HCT116 (cell line): ENCODE results near the gene SCOC. TPM values are rescaled to one million over a fixed set of nuclear protein-coding genes. Genes with fewer than 3 reads are reported as not detected.
A peak's percentile ranks its signal among the peaks of the same experiment; 100 is the strongest.

Source experiments
- ATAC-seq: fragments of 200-7000 bp; cut with Tn5 transposase; 2 replicates; pipeline ENCODE4 v1.9.1; 2020; ENCODE audit warnings: mild to moderate bottlenecking, moderate library complexity
- Bru-seq: library from RNA; stranded (reverse); fragments of 400-500 nt; gene quantifications from one replicate; lab custom pipeline; 2021; lab: Mats Ljungman, UMichigan
- BruChase-seq, 2 experiments: library from RNA; stranded (reverse); fragments of 400-500 nt; gene quantifications; one replicate each; lab custom pipeline; 2021; lab: Mats Ljungman, UMichigan
- BruUV-seq: library from RNA; stranded (reverse); fragments of 400-500 nt; replicated peaks from 2 replicates; lab custom pipeline; 2021; lab: Mats Ljungman, UMichigan
- CTCF ChIA-PET: fragments of 300-600 bp; sonication (Branson Sonifier 250); formaldehyde crosslinking; loops from one replicate; lab custom pipeline; 2021; ENCODE audit warnings: antibody characterized with exemption; lab: Charles Lee
- POLR2A ChIA-PET: fragments of 300-600, 350-600 bp; sonication (Branson Sonifier 250); formaldehyde crosslinking; loops from one replicate; lab custom pipeline; 2021; ENCODE audit warnings: antibody characterized with exemption; lab: Charles Lee
- RAD21 ChIA-PET, 2 experiments: fragments of 300-600 bp; sonication (Branson Sonifier 250); formaldehyde crosslinking; loops; one replicate each; lab custom pipeline; 2023; ENCODE audit warnings: low total read pairs in 2 of 2; ENCODE audit not compliant: uncharacterized antibody in 2 of 2, unreplicated experiment in 2 of 2, low non-redundant PET in 1 of 2; lab: Charles Lee
- DNase-seq: peaks from one replicate; pipeline ENCODE4 v3.0.0-alpha.2; 2010; ENCODE audit warnings: low read depth, low spot score
- H2AFZ ChIP-seq: fragments of 200-600 bp; shearing (Covaris generic), sonication (generic); 2 replicates; pipeline ENCODE4 v1.6.1; 2017; ENCODE audit warnings: low read depth, mixed run types, mixed read lengths, antibody characterized with exemption, low read length; ENCODE audit not compliant: poor library complexity, severe bottlenecking
- H3K27ac ChIP-seq: 2 replicates; pipeline ENCODE4 v1.5.1; 2012; ENCODE audit warnings: low read depth, low read length
- H3K27me3 ChIP-seq: fragments of 200-600 bp; sonication (generic); 2 replicates; pipeline ENCODE4 v1.6.1; 2016; ENCODE audit warnings: mixed run types, low read length, mixed read lengths; ENCODE audit not compliant: insufficient read depth
- H3K36me3 ChIP-seq, 2 experiments: fragments of 200-500 bp in 1 of 2; fragments of 200-600 bp in 1 of 2; sonication (Bioruptor generic) in 1 of 2; sonication (generic) in 1 of 2; 2 replicates each; pipeline versions ENCODE4 v1.5.1 to v1.6.1; 2014 to 2016; ENCODE audit warnings: low read length in 2 of 2, inconsistent platforms in 1 of 2, mixed read lengths in 1 of 2, mixed run types in 1 of 2; ENCODE audit not compliant: insufficient read depth in 2 of 2, control insufficient read depth in 1 of 2
- H3K4me1 ChIP-seq, 2 experiments: fragments of 200-600 bp in 1 of 2; sonication (generic) in 1 of 2; 2 replicates each; pipeline versions ENCODE4 v1.5.1 to v1.6.1; 2012 to 2017; ENCODE audit warnings: low read length in 2 of 2, inconsistent platforms in 1 of 2, mild to moderate bottlenecking in 1 of 2, mixed read lengths in 1 of 2, mixed run types in 1 of 2, moderate library complexity in 1 of 2; ENCODE audit not compliant: insufficient read depth in 2 of 2, control insufficient read depth in 1 of 2
- H3K4me2 ChIP-seq: fragments of 200-600 bp; sonication (generic); 2 replicates; pipeline ENCODE4 v1.6.1; 2017; ENCODE audit warnings: mixed run types, low read length, mixed read lengths
- H3K4me3 ChIP-seq, 2 experiments: fragments of 200-600 bp in 1 of 2; sonication (generic) in 1 of 2; replicated peaks in 1 of 2; 2 replicates each; pipeline ENCODE4 v1.5.1; 2011 to 2016; ENCODE audit warnings: low read length in 2 of 2, control low read depth in 1 of 2, low read depth in 1 of 2, mild to moderate bottlenecking in 1 of 2, mixed read lengths in 1 of 2, mixed run types in 1 of 2
- H3K79me2 ChIP-seq: fragments of 200-600 bp; sonication (generic); 2 replicates; pipeline ENCODE4 v1.6.1; 2017; ENCODE audit warnings: mild to moderate bottlenecking, mixed run types, low read length, moderate library complexity, mixed read lengths; ENCODE audit not compliant: insufficient read depth
- H3K9ac ChIP-seq: fragments of 200-600 bp; sonication (generic); 2 replicates; pipeline ENCODE4 v1.6.1; 2016; ENCODE audit warnings: low read length, mixed read lengths
- H3K9me2 ChIP-seq: fragments of 200-600 bp; sonication (generic), shearing (Covaris generic); 2 replicates; pipeline ENCODE4 v1.6.1; 2017; ENCODE audit warnings: mixed run types, mild to moderate bottlenecking, moderate library complexity; ENCODE audit not compliant: insufficient read depth
- H3K9me3 ChIP-seq, 2 experiments: fragments of 200-500 bp in 1 of 2; fragments of 200-600 bp in 1 of 2; sonication (Bioruptor generic) in 1 of 2; sonication (generic) in 1 of 2; 2 replicates each; pipeline ENCODE4 v1.6.1; 2014 to 2017; ENCODE audit warnings: low read length in 2 of 2, mixed read lengths in 2 of 2, inconsistent platforms in 1 of 2, low read depth in 1 of 2, mild to moderate bottlenecking in 1 of 2, mixed run types in 1 of 2, moderate library complexity in 1 of 2; ENCODE audit not compliant: control insufficient read depth in 1 of 2, insufficient read depth in 1 of 2
- H4K20me1 ChIP-seq: fragments of 200-600 bp; sonication (generic), shearing (Covaris generic); 2 replicates; pipeline ENCODE4 v1.6.1; 2017; ENCODE audit warnings: mixed run types, mild to moderate bottlenecking, moderate library complexity; ENCODE audit not compliant: insufficient read depth
- ATF3 ChIP-seq: IDR thresholded peaks from 2 replicates; pipeline ENCODE4 v1.6.1; 2012
- CBX3 ChIP-seq: IDR thresholded peaks from 2 replicates; pipeline ENCODE4 v1.6.1; 2012; ENCODE audit warnings: low read depth
- CEBPB ChIP-seq: IDR thresholded peaks from 2 replicates; pipeline ENCODE4 v1.6.1; 2012; ENCODE audit warnings: low read depth
- CTCF ChIP-seq, 3 experiments: fragments of 200-600 bp in 1 of 3; sonication (generic) in 1 of 3; IDR thresholded peaks in 2 of 3; conservative IDR thresholded peaks in 1 of 3; 2 replicates each; pipeline ENCODE4 v1.5.1; 2012 to 2017; ENCODE audit warnings: low read depth in 2 of 3, low read length in 2 of 3, antibody characterized with exemption in 1 of 3, borderline replicate concordance in 1 of 3, control low read depth in 1 of 3, mild to moderate bottlenecking in 1 of 3, mixed read lengths in 1 of 3, mixed run types in 1 of 3, moderate library complexity in 1 of 3; ENCODE audit not compliant: insufficient read depth in 1 of 3
- EGR1 ChIP-seq: IDR thresholded peaks from 2 replicates; pipeline ENCODE4 v1.6.1; 2012; ENCODE audit warnings: low read depth
- ELF1 ChIP-seq: IDR thresholded peaks from 2 replicates; pipeline ENCODE4 v1.6.1; 2012; ENCODE audit warnings: low read depth, borderline replicate concordance
- EZH2 ChIP-seq: fragments of 200-600 bp; sonication (generic); IDR thresholded peaks from 2 replicates; pipeline ENCODE4 v1.6.1; 2017; ENCODE audit warnings: antibody characterized with exemption, mixed run types
- EZH2phosphoT487 ChIP-seq: fragments of 200-600 bp; IDR thresholded peaks from 2 replicates; pipeline ENCODE4 v1.6.1; 2018; ENCODE audit warnings: antibody characterized with exemption, borderline replicate concordance
- FOSL1 ChIP-seq: IDR thresholded peaks from 2 replicates; pipeline ENCODE4 v1.6.1; 2012; ENCODE audit warnings: low read depth
- JUND ChIP-seq: IDR thresholded peaks from 2 replicates; pipeline ENCODE4 v1.6.1; 2012
- POLR2A ChIP-seq: IDR thresholded peaks from 2 replicates; pipeline ENCODE4 v1.7.0; 2011; ENCODE audit warnings: borderline replicate concordance; ENCODE audit not compliant: insufficient read depth, insufficient read length; ENCODE audit errors: extremely low read depth
- POLR2AphosphoS5 ChIP-seq: IDR thresholded peaks from 2 replicates; pipeline ENCODE4 v1.6.1; 2011; ENCODE audit warnings: mild to moderate bottlenecking, low read depth, low read length, moderate library complexity
- RAD21 ChIP-seq: IDR thresholded peaks from 2 replicates; pipeline ENCODE4 v1.6.1; 2012; ENCODE audit warnings: low read depth, mild to moderate bottlenecking
- SIN3A ChIP-seq: IDR thresholded peaks from 2 replicates; pipeline ENCODE4 v1.6.1; 2012; ENCODE audit warnings: low read depth
- SP1 ChIP-seq: IDR thresholded peaks from 2 replicates; pipeline ENCODE4 v1.6.1; 2012; ENCODE audit warnings: low read depth
- SRF ChIP-seq: IDR thresholded peaks from 2 replicates; pipeline ENCODE4 v1.6.1; 2012; ENCODE audit warnings: low read depth
- TCF7L2 ChIP-seq: IDR thresholded peaks from 2 replicates; pipeline ENCODE4 v1.7.0; 2011; ENCODE audit warnings: borderline replicate concordance, inconsistent platforms; ENCODE audit not compliant: insufficient read depth, insufficient read length; ENCODE audit errors: extremely low read depth
- YY1 ChIP-seq: IDR thresholded peaks from 2 replicates; pipeline ENCODE4 v1.6.1; 2011; ENCODE audit warnings: low read length, low read depth, moderate library complexity, mild to moderate bottlenecking; ENCODE audit not compliant: insufficient replicate concordance; ENCODE audit errors: extremely low read depth
- ZFX ChIP-seq: fragments of 450-650 bp; IDR thresholded peaks from 2 replicates; pipeline ENCODE4 v1.6.1; 2017
- ZNF274 ChIP-seq: fragments of 200-500 bp; sonication (Bioruptor generic); IDR thresholded peaks from 2 replicates; pipeline ENCODE4 v1.6.1; 2014; ENCODE audit warnings: mild to moderate bottlenecking, low read depth, low read length, inconsistent platforms
- intact Hi-C: fragments of 100-400 bp; cut with micrococcal nuclease; formaldehyde crosslinking; loops from 2 replicates; pipeline ENCODE4 v1.10.0; 2022
- long read RNA-seq: library from polyadenylated mRNA; unstranded; transcript quantifications from one replicate; pipeline ENCODE4 v2.0.0, GENCODE V29; 2021; ENCODE audit not compliant: unreplicated experiment
- polyA plus RNA-seq: library from polyadenylated mRNA; unstranded; fragments of >200 nt; gene quantifications from 2 replicates; pipeline ENCODE4 v1.2.1, GENCODE V29; 2012; ENCODE audit warnings: missing spikeins
- total RNA-seq: library from RNA; stranded (reverse); gene quantifications from one replicate; pipeline ENCODE4 v1.2.1, GENCODE V29; 2021; ENCODE audit not compliant: unreplicated experiment
- TF ChIP-seq, protein P1 (sequence below): IDR thresholded peaks from 2 replicates; pipeline ENCODE4 v1.6.1; 2012
- TF ChIP-seq, protein P2 (sequence below): IDR thresholded peaks from 2 replicates; pipeline ENCODE4 v1.6.1; 2011; ENCODE audit warnings: mild to moderate bottlenecking, low read length, moderate library complexity; ENCODE audit not compliant: insufficient replicate concordance; ENCODE audit errors: extremely low read depth

Gene SCOC
- total RNA-seq = 52.2 TPM
- polyA plus RNA-seq = 12.5 and 18.7 TPM in 2 replicates
- percentile 53 among the genes with signal in this experiment for Bru-seq, nascent RNA
- percentile 72 among the genes with signal in this experiment for BruChase-seq, experiment 1, labeled RNA remaining after a 6-hour chase
- percentile 53 among the genes with signal in this experiment for BruChase-seq, experiment 2, labeled RNA remaining after a 2-hour chase
- long read RNA-seq, transcript SCOC-207 (3 exons, 1,838 nt) = minor isoform, 9 of 142 reads
- long read RNA-seq, transcript SCOC-211 (4 exons, 1,959 nt) = major isoform, 125 of 142 reads
- long read RNA-seq, partial matches to known transcripts = 2 of 142 reads
- long read RNA-seq, other reads (novel, unspliced or antisense) = 5 of 142 reads

- intact Hi-C loops = loop anchor here (5.0 kb wide), 1 partner anchor 149 kb away; the partner anchor contains the start of gene ELMOD2
- Histone ChIP-seq H3K9me3 (no peaks in the 10 kb centered on the region), H3K9me2 (no peaks in the 10 kb centered on the region), H2AFZ (peak within 1 kb of the TSS; percentile 51), H3K27me3 (no peaks in the 10 kb centered on the region), H3K36me3 (no peaks in the 10 kb centered on the region; a peak in 1 of 4 replicates), H3K4me2 (peak within 1 kb of the TSS; percentile 88), H3K79me2 (peaks cover 50% of the 10 kb centered on the region), H3K4me3 (peak within 1 kb of the TSS; percentile 77 to 84), H3K27ac (peak within 1 kb of the TSS; percentile 88), H4K20me1 (no peaks in the 10 kb centered on the region), H3K4me1 (peaks cover 5 to 19% of the 10 kb centered on the region in 2 experiments), H3K9ac (peak within 1 kb of the TSS; percentile 80)
- BruUV-seq = no TSS peak
- DNase-seq = peak; percentile 98
- POLR2A ChIA-PET = interaction anchor here (0.6 to 1.9 kb wide), 6 partner anchors 9 to 717 kb away, joined by 3 to 9 read pairs (median 4); no protein-coding TSS in a partner anchor
- peak; percentile 94 for ATAC-seq
- RAD21 ChIA-PET = no interaction called here
- CTCF ChIA-PET = interaction anchor here (0.9 to 2.9 kb wide), 7 partner anchors 14 to 717 kb away, joined by 3 to 35 read pairs (median 5); partner anchors contain the start of gene ELMOD2
- no peak for TF ChIP-seq RAD21
- TF ChIP-seq CEBPB = no peak
- TF ChIP-seq, protein P1, sequence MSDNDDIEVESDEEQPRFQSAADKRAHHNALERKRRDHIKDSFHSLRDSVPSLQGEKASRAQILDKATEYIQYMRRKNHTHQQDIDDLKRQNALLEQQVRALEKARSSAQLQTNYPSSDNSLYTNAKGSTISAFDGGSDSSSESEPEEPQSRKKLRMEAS = peak; percentile 53
- TF ChIP-seq, protein P2, sequence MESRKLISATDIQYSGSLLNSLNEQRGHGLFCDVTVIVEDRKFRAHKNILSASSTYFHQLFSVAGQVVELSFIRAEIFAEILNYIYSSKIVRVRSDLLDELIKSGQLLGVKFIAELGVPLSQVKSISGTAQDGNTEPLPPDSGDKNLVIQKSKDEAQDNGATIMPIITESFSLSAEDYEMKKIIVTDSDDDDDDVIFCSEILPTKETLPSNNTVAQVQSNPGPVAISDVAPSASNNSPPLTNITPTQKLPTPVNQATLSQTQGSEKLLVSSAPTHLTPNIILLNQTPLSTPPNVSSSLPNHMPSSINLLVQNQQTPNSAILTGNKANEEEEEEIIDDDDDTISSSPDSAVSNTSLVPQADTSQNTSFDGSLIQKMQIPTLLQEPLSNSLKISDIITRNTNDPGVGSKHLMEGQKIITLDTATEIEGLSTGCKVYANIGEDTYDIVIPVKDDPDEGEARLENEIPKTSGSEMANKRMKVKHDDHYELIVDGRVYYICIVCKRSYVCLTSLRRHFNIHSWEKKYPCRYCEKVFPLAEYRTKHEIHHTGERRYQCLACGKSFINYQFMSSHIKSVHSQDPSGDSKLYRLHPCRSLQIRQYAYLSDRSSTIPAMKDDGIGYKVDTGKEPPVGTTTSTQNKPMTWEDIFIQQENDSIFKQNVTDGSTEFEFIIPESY = no peak
- TF ChIP-seq ZNF274 = no peak
- TF ChIP-seq SP1 = peak; percentile 93
- no peak for TF ChIP-seq ELF1
- peak; percentile 87 for TF ChIP-seq SIN3A
- TF ChIP-seq JUND = no peak
- TF ChIP-seq EZH2 = no peak
- no peak for TF ChIP-seq ATF3
- no peak for TF ChIP-seq EZH2phosphoT487
- TF ChIP-seq TCF7L2 = no peak
- TF ChIP-seq FOSL1 = no peak
- TF ChIP-seq POLR2A = peak; percentile 50
- TF ChIP-seq CBX3 = no peak; the same call in 1 of the 2 replicates
- no peak for TF ChIP-seq CTCF (IDR thresholded peaks at IDR 0.05 in 2 of 3, conservative IDR thresholded peaks at IDR 0.05 in 1 of 3; ENCODE audit: borderline replicate concordance in 1 of 3, insufficient read depth in 1 of 3, low read depth in 2 of 3, low read length in 2 of 3)
- TF ChIP-seq POLR2AphosphoS5 = peak; percentile 67
- TF ChIP-seq ZFX = peak; percentile 93
- TF ChIP-seq YY1 = peak; percentile 45
- peak; percentile 95 for TF ChIP-seq EGR1
- TF ChIP-seq SRF = no peak
These were observed at the start of gene SCOC for GRCh38 chr4:140373328-140374129. TSS of gene SCOC (plus strand) at chr4:140373646. CDS start at chr4:140379171, 5,525 bp downstream.
